WTC11 (cell line): Measurements from ENCODE around the gene DNAJB11. TPM values are rescaled to one million over a fixed set of nuclear protein-coding genes. Genes with fewer than 3 reads are reported as not detected.
A peak's percentile ranks its signal among the peaks of the same experiment; 100 is the strongest.

Experiments used
- ATAC-seq: fragments of 200-7000 bp; cut with Tn5 transposase; 2 replicates; pipeline ENCODE4 v1.10.0; 2021; ENCODE audit warnings: mild to moderate bottlenecking, moderate library complexity
- CTCF ChIA-PET: fragments of 300-600 bp; sonication (Branson Sonifier 250); formaldehyde crosslinking; loops from one replicate; lab custom pipeline; 2021; ENCODE audit warnings: antibody characterized with exemption; lab: Charles Lee
- POLR2A ChIA-PET: fragments of 350-600 bp; sonication (Branson Sonifier 250); formaldehyde crosslinking; loops from one replicate; lab custom pipeline; 2021; ENCODE audit warnings: antibody characterized with exemption; lab: Charles Lee
- DNase-seq: peaks from one replicate; pipeline ENCODE4 v3.0.0; 2021; ENCODE audit warnings: low spot score
- H3K27ac Mint-ChIP-seq: 2 replicates; pipeline ENCODE4 v1.8.0; 2021; ENCODE audit warnings: mixed read lengths
- H3K27me3 Mint-ChIP-seq: 2 replicates; pipeline ENCODE4 v1.8.0; 2021; ENCODE audit warnings: low read depth, mild to moderate bottlenecking, moderate library complexity, mixed read lengths
- H3K36me3 Mint-ChIP-seq: 2 replicates; pipeline ENCODE4 v1.8.0; 2021; ENCODE audit warnings: mixed read lengths
- H3K4me1 Mint-ChIP-seq: 2 replicates; pipeline ENCODE4 v1.8.0; 2022; ENCODE audit warnings: mixed read lengths
- H3K4me3 Mint-ChIP-seq: 2 replicates; pipeline ENCODE4 v1.8.0; 2021; ENCODE audit warnings: mild to moderate bottlenecking, moderate library complexity, mixed read lengths
- H3K9me3 Mint-ChIP-seq: 2 replicates; pipeline ENCODE4 v1.8.0; 2021; ENCODE audit warnings: mixed read lengths
- ATF1 ChIP-seq: sonication (generic); formaldehyde crosslinking; IDR thresholded peaks from 2 replicates; pipeline ENCODE4 v1.8.1; 2023; ENCODE audit warnings: mild to moderate bottlenecking, moderate library complexity, missing genetic modification reagents
- CREM ChIP-seq: sonication (generic); formaldehyde crosslinking; IDR thresholded peaks from 2 replicates; pipeline ENCODE4 v1.8.1; 2022; ENCODE audit warnings: mild to moderate bottlenecking, missing genetic modification reagents, moderate library complexity
- ESRRA ChIP-seq: sonication (generic); formaldehyde crosslinking; IDR thresholded peaks from 2 replicates; pipeline ENCODE4 v1.8.1; 2022; ENCODE audit warnings: mild to moderate bottlenecking, missing genetic modification reagents, borderline replicate concordance
- ETV6 ChIP-seq: sonication (generic); formaldehyde crosslinking; IDR thresholded peaks from 2 replicates; pipeline ENCODE4 v1.8.1; 2022; ENCODE audit warnings: mild to moderate bottlenecking, missing genetic modification reagents
- FOXJ3 ChIP-seq: sonication (generic); formaldehyde crosslinking; IDR thresholded peaks from 2 replicates; pipeline ENCODE4 v1.9.0; 2021; ENCODE audit warnings: missing genetic modification reagents, mild to moderate bottlenecking, borderline replicate concordance
- GABPB1 ChIP-seq: sonication (generic); formaldehyde crosslinking; IDR thresholded peaks from 2 replicates; pipeline ENCODE4 v1.8.1; 2023; ENCODE audit warnings: mild to moderate bottlenecking, missing genetic modification reagents
- JAZF1 ChIP-seq: fragments of 250-450 bp; sonication (Bioruptor Pico); IDR thresholded peaks from 2 replicates; pipeline ENCODE4 v1.9.0; 2021; ENCODE audit warnings: moderate library complexity, mild to moderate bottlenecking, inconsistent platforms
- NR3C1 ChIP-seq: sonication (generic); formaldehyde crosslinking; conservative IDR thresholded peaks from 2 replicates; pipeline ENCODE4 v1.8.1; 2023; ENCODE audit warnings: low read depth, mild to moderate bottlenecking, missing genetic modification reagents
- PRRX2 ChIP-seq: fragments of 250-450 bp; sonication (Bioruptor Pico); IDR thresholded peaks from 2 replicates; pipeline ENCODE4 v1.8.0; 2021; ENCODE audit warnings: mild to moderate bottlenecking
- TCF7 ChIP-seq: sonication (generic); formaldehyde crosslinking; IDR thresholded peaks from 2 replicates; pipeline ENCODE4 v1.8.0; 2022; ENCODE audit warnings: mild to moderate bottlenecking, low read depth, missing genetic modification reagents, moderate library complexity
- total RNA-seq: library from RNA; stranded (reverse); gene quantifications from 3 replicates; pipeline ENCODE4 v1.2.3, GENCODE V29; 2021
- TF ChIP-seq, protein P1 (sequence below): sonication (generic); formaldehyde crosslinking; conservative IDR thresholded peaks from 2 replicates; pipeline ENCODE4 v1.8.1; 2023; ENCODE audit warnings: mild to moderate bottlenecking, low read depth, missing genetic modification reagents, moderate library complexity
- TF ChIP-seq, protein P2 (sequence below): sonication (generic); formaldehyde crosslinking; IDR thresholded peaks from 2 replicates; pipeline ENCODE4 v1.8.1; 2022; ENCODE audit warnings: mild to moderate bottlenecking, moderate library complexity, missing genetic modification reagents
- TF ChIP-seq, protein P3 (sequence below): fragments of 250-450 bp; sonication (Bioruptor Pico); IDR thresholded peaks from 2 replicates; pipeline ENCODE4 v1.8.0; 2021; ENCODE audit warnings: mild to moderate bottlenecking
- TF ChIP-seq, protein P4 (sequence below): sonication (generic); formaldehyde crosslinking; IDR thresholded peaks from 2 replicates; pipeline ENCODE4 v1.8.0; 2022; ENCODE audit warnings: mild to moderate bottlenecking, missing genetic modification reagents
- TF ChIP-seq, protein P5 (sequence below): sonication (generic); formaldehyde crosslinking; IDR thresholded peaks from 2 replicates; pipeline ENCODE4 v1.8.0; 2022; ENCODE audit warnings: missing genetic modification reagents
- TF ChIP-seq, protein P6 (sequence below): sonication (generic); formaldehyde crosslinking; IDR thresholded peaks from 2 replicates; pipeline ENCODE4 v1.8.1; 2022; ENCODE audit warnings: low read depth, missing genetic modification reagents, borderline replicate concordance
- TF ChIP-seq, protein P7 (sequence below): fragments of 250-450 bp; sonication (Bioruptor Pico); IDR thresholded peaks from 2 replicates; pipeline ENCODE4 v1.9.0; 2021; ENCODE audit warnings: mild to moderate bottlenecking

The DNAJB11 gene
- total RNA-seq, 1 experiment from 2014 or later, result 56.3 TPM

DNA sequence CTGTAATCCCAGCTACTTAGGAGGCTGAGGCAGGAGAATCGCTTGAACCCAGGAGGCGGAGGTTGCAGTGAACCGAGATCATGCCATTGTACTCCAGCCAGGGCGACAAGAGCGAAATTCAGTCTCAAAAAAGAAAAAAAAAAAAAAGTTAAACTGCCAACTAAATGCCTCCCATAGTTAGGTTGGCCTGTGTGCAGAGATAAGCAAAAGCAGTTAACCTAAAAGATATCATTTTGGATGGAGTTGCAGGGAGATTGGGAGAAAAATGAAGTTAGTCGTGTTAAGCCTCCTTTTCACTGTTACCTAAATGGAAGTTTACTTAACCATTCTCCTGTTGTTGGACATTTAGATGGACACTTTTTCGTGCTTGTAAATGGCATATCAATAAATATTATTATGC lies 58.2 kb downstream of the DNAJB11 start (continued):
- TF ChIP-seq, protein P1, sequence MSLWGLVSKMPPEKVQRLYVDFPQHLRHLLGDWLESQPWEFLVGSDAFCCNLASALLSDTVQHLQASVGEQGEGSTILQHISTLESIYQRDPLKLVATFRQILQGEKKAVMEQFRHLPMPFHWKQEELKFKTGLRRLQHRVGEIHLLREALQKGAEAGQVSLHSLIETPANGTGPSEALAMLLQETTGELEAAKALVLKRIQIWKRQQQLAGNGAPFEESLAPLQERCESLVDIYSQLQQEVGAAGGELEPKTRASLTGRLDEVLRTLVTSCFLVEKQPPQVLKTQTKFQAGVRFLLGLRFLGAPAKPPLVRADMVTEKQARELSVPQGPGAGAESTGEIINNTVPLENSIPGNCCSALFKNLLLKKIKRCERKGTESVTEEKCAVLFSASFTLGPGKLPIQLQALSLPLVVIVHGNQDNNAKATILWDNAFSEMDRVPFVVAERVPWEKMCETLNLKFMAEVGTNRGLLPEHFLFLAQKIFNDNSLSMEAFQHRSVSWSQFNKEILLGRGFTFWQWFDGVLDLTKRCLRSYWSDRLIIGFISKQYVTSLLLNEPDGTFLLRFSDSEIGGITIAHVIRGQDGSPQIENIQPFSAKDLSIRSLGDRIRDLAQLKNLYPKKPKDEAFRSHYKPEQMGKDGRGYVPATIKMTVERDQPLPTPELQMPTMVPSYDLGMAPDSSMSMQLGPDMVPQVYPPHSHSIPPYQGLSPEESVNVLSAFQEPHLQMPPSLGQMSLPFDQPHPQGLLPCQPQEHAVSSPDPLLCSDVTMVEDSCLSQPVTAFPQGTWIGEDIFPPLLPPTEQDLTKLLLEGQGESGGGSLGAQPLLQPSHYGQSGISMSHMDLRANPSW (CRISPR knock-in tag), result no peak
- TF ChIP-seq, protein P2, sequence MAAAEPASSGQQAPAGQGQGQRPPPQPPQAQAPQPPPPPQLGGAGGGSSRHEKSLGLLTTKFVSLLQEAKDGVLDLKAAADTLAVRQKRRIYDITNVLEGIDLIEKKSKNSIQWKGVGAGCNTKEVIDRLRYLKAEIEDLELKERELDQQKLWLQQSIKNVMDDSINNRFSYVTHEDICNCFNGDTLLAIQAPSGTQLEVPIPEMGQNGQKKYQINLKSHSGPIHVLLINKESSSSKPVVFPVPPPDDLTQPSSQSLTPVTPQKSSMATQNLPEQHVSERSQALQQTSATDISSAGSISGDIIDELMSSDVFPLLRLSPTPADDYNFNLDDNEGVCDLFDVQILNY (CRISPR knock-in tag), result no peak
- TF ChIP-seq, protein P3, sequence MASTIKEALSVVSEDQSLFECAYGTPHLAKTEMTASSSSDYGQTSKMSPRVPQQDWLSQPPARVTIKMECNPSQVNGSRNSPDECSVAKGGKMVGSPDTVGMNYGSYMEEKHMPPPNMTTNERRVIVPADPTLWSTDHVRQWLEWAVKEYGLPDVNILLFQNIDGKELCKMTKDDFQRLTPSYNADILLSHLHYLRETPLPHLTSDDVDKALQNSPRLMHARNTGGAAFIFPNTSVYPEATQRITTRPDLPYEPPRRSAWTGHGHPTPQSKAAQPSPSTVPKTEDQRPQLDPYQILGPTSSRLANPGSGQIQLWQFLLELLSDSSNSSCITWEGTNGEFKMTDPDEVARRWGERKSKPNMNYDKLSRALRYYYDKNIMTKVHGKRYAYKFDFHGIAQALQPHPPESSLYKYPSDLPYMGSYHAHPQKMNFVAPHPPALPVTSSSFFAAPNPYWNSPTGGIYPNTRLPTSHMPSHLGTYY (CRISPR knock-in tag), result no peak
- TF ChIP-seq ATF1, result no peak
- no peak for TF ChIP-seq ESRRA (CRISPR knock-in tag)
- TF ChIP-seq, protein P4, sequence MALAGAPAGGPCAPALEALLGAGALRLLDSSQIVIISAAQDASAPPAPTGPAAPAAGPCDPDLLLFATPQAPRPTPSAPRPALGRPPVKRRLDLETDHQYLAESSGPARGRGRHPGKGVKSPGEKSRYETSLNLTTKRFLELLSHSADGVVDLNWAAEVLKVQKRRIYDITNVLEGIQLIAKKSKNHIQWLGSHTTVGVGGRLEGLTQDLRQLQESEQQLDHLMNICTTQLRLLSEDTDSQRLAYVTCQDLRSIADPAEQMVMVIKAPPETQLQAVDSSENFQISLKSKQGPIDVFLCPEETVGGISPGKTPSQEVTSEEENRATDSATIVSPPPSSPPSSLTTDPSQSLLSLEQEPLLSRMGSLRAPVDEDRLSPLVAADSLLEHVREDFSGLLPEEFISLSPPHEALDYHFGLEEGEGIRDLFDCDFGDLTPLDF (CRISPR knock-in tag), result no peak

DNA sequence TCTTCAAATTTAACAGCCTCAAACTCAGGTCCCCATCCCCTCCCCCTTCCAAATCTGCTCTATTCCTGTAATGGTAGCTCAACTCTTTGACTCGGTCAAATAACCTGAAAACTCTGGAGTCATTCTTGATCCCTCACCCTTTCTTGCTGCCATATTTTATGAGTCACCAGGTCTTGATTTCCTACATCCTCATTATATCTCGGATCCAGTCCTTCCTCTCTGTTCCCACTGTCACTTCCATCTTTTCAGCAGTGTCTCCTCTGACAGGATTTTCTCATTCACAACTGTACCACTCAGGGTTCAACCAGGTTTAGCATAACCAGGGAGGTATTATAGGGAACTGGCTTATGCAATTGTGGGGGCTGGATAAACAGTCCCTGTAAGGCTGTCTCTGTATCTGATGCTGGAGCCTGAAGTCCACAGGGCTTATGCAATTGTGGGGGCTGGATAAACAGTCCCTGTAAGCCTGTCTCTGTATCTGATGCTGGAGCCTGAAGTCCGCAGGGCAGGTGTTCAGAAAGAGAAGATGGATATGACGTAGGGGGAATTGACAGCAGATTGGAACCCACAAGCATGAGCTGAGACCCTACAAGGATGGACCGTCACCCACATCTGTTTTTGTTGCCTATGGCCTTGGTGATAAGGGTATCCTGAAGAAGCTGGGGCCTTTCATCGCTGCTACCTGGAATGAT lies 60.6 kb downstream of the DNAJB11 start:
- no peaks in the 10 kb centered on the region for H3K36me3 Mint-ChIP-seq
- H3K4me3 Mint-ChIP-seq, result no peak overlapping the region
- ATAC-seq, result no peak
- no peak for DNase-seq
- H3K4me1 Mint-ChIP-seq, result peaks cover 7% of the 10 kb centered on the region; the same call in 1 of the 2 replicates
- POLR2A ChIA-PET, result no interaction called here
- peaks cover 3% of the 10 kb centered on the region; the same call in 1 of the 2 replicates for H3K9me3 Mint-ChIP-seq
- peaks cover 2% of the 10 kb centered on the region; the same call in 1 of the 2 replicates for H3K27me3 Mint-ChIP-seq
- H3K27ac Mint-ChIP-seq, result no peak overlapping the region
- CTCF ChIA-PET, result interaction anchor here (1.8 to 3.0 kb wide), 2 partner anchors 14 to 17 kb away, joined by 10 to 18 read pairs; no protein-coding TSS in a partner anchor
- peak; percentile 96 for TF ChIP-seq GABPB1 (CRISPR knock-in tag)
- no peak for TF ChIP-seq NR3C1 (CRISPR knock-in tag)

DNA sequence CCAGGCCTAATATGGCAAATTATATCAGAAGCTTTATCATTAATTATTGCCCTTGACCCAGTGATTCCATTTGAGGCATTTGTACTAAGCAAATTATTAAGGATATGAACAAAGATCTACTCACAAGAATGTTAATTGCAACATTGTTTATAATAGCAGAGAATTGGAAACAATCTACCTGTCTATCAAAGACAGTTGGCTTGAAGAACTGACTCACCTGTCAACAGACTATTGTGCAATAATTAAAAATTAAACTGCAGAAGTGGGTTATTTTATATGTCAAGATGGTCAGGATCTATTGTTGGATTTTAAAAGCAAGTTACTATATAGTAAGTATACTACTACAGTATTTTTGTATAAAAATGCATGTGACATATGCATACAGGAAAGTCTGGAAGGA lies 63.0 kb downstream of the DNAJB11 start:
- CTCF ChIA-PET, result no interaction called here
- ATAC-seq (no peak), DNase-seq (no peak)
- TF ChIP-seq, protein P5, sequence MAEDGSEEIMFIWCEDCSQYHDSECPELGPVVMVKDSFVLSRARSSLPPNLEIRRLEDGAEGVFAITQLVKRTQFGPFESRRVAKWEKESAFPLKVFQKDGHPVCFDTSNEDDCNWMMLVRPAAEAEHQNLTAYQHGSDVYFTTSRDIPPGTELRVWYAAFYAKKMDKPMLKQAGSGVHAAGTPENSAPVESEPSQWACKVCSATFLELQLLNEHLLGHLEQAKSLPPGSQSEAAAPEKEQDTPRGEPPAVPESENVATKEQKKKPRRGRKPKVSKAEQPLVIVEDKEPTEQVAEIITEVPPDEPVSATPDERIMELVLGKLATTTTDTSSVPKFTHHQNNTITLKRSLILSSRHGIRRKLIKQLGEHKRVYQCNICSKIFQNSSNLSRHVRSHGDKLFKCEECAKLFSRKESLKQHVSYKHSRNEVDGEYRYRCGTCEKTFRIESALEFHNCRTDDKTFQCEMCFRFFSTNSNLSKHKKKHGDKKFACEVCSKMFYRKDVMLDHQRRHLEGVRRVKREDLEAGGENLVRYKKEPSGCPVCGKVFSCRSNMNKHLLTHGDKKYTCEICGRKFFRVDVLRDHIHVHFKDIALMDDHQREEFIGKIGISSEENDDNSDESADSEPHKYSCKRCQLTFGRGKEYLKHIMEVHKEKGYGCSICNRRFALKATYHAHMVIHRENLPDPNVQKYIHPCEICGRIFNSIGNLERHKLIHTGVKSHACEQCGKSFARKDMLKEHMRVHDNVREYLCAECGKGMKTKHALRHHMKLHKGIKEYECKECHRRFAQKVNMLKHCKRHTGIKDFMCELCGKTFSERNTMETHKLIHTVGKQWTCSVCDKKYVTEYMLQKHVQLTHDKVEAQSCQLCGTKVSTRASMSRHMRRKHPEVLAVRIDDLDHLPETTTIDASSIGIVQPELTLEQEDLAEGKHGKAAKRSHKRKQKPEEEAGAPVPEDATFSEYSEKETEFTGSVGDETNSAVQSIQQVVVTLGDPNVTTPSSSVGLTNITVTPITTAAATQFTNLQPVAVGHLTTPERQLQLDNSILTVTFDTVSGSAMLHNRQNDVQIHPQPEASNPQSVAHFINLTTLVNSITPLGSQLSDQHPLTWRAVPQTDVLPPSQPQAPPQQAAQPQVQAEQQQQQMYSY (CRISPR knock-in tag), result no peak
- no peak for TF ChIP-seq TCF7
- TF ChIP-seq, protein P1 (CRISPR knock-in tag), result no peak
- TF ChIP-seq ETV6 (CRISPR knock-in tag), result no peak
- TF ChIP-seq ESRRA (CRISPR knock-in tag), result no peak
- TF ChIP-seq JAZF1 (CRISPR knock-in tag), result no peak
- TF ChIP-seq PRRX2 (CRISPR knock-in tag), result no peak
- TF ChIP-seq, protein P6, sequence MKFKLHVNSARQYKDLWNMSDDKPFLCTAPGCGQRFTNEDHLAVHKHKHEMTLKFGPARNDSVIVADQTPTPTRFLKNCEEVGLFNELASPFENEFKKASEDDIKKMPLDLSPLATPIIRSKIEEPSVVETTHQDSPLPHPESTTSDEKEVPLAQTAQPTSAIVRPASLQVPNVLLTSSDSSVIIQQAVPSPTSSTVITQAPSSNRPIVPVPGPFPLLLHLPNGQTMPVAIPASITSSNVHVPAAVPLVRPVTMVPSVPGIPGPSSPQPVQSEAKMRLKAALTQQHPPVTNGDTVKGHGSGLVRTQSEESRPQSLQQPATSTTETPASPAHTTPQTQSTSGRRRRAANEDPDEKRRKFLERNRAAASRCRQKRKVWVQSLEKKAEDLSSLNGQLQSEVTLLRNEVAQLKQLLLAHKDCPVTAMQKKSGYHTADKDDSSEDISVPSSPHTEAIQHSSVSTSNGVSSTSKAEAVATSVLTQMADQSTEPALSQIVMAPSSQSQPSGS (CRISPR knock-in tag), result no peak
- no peak for TF ChIP-seq FOXJ3 (CRISPR knock-in tag)
- TF ChIP-seq CREM (CRISPR knock-in tag), result no peak
- TF ChIP-seq, protein P7, sequence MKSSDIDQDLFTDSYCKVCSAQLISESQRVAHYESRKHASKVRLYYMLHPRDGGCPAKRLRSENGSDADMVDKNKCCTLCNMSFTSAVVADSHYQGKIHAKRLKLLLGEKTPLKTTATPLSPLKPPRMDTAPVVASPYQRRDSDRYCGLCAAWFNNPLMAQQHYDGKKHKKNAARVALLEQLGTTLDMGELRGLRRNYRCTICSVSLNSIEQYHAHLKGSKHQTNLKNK (CRISPR knock-in tag), result no peak
- Mint-ChIP-seq H3K9me3 (no peaks in the 10 kb centered on the region), H3K4me1 (peaks cover 7% of the 10 kb centered on the region; the same call in 1 of the 2 replicates), H3K27me3 (peaks cover 2% of the 10 kb centered on the region; the same call in 1 of the 2 replicates), H3K4me3 (no peak overlapping the region), H3K27ac (no peak overlapping the region), H3K36me3 (no peaks in the 10 kb centered on the region)
- POLR2A ChIA-PET, result no interaction called here
